Measurements from ENCODE around the gene ADCYAP1.

ADCYAP1 gene

DNA sequence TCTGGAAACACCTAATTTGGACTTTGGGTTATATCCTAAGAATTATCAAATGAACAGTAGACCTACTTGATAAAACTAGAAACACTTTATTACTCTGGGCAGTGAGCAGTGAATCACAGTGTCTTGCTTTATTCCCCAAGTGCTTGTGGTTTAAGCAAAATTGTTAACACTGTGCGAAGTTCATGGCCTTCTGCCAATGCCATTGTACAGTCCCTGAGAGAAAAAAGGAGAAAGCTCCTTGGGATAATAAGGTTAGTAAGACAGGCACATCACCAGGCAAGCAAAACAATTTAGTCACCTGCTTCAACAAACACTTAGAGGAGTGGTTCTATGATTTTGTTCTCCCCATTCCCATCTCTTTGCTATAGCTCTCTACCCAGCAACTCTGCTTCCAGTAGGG is 39.8 kb downstream of the ADCYAP1 start:
- TF ChIP-seq CTCF (conservative IDR thresholded peaks at IDR 0.05; ENCODE audit: low read length), result no peak
- DNase-seq (ENCODE audit: low read depth), result peak; percentile 42
- H3K4me3 ChIP-seq (ENCODE audit: low read length), result no peak overlapping the region

GRCh38 chr18:949724-950631 is 45.3 kb downstream of the ADCYAP1 start:
- no peak overlapping the region for H3K4me3 ChIP-seq (ENCODE audit: low read length)
- TF ChIP-seq CTCF (conservative IDR thresholded peaks at IDR 0.05; ENCODE audit: low read length), result no peak
- DNase-seq (ENCODE audit: low read depth), result no peak

GRCh38 chr18:950882-951495 is 46.3 kb downstream of the ADCYAP1 start:
- TF ChIP-seq CTCF (conservative IDR thresholded peaks at IDR 0.05; ENCODE audit: low read length), result no peak
- no peak for DNase-seq (ENCODE audit: low read depth)
- H3K4me3 ChIP-seq (ENCODE audit: low read length), result no peak overlapping the region

GRCh38 chr18:955384-956066 is 50.9 kb downstream of the ADCYAP1 start:
- no peak overlapping the region for H3K4me3 ChIP-seq (ENCODE audit: low read length)
- no peak for DNase-seq (ENCODE audit: low read depth)
- no peak for TF ChIP-seq CTCF (conservative IDR thresholded peaks at IDR 0.05; ENCODE audit: low read length)

GRCh38 chr18:957829-958228 is 53.2 kb downstream of the ADCYAP1 start:
- TF ChIP-seq CTCF (conservative IDR thresholded peaks at IDR 0.05; ENCODE audit: low read length), result no peak
- DNase-seq (ENCODE audit: low read depth), result no peak
- no peak overlapping the region for H3K4me3 ChIP-seq (ENCODE audit: low read length)

DNA sequence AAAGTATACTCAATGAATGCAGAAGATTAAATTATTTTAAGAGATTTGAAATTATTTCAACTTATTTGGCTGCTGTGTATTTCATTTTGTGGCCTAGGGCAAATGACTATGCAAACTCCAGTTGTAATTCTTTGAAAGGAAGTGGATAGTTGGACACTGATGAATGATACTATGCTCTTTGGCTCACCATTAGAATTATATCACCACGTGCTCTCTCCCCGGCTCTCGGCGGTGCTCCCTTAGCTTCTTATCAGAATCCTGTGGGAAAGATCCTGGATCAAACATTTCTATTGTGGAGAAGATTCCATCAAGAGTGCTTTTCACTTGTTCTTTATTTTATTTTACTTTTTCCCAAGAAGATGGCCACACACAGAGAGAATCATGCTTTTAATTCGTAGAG is 55.2 kb downstream of the ADCYAP1 start:
- no peak for TF ChIP-seq CTCF (conservative IDR thresholded peaks at IDR 0.05; ENCODE audit: low read length)
- no peak for DNase-seq (ENCODE audit: low read depth)
- H3K4me3 ChIP-seq (ENCODE audit: low read length), result no peak overlapping the region

Data from AG10803 (cell line).